H1 (cell line): ENCODE measurements around the gene P2RY8. TPM values are rescaled to one million over a fixed set of nuclear protein-coding genes. Genes with fewer than 3 reads are reported as not detected.

ENCODE experiments used
- CTCF ChIA-PET: fragments of 300-600 bp; sonication (Branson Sonifier 250); formaldehyde crosslinking; loops from one replicate; lab custom pipeline; 2021; ENCODE audit not compliant: partially characterized antibody; lab: Charles Lee
- POLR2A ChIA-PET: fragments of 300-600 bp; sonication (Branson Sonifier 250); formaldehyde crosslinking; loops from one replicate; lab custom pipeline; 2021; ENCODE audit warnings: inconsistent platforms; ENCODE audit not compliant: partially characterized antibody; lab: Charles Lee
- DNase-seq, 2 experiments: peaks; one replicate each; pipeline versions ENCODE4 v3.0.0 to v3.0.0-alpha.2; 2010 to 2022; ENCODE audit warnings: low spot score in 2 of 2, low read depth in 1 of 2, mixed read lengths in 1 of 2
- FAIRE-seq: peaks from 2 replicates; lab custom pipeline; 2011; peaks lifted over from hg19 to GRCh38; lab: Jason Lieb, UNC
- H2AFZ ChIP-seq: 2 replicates; pipeline ENCODE4 v1.8.1; 2012; ENCODE audit warnings: low read length, inconsistent platforms
- H2AK5ac ChIP-seq: 2 replicates; pipeline ENCODE4 v1.6.1; 2013; ENCODE audit warnings: low read depth, low read length
- H2BK120ac ChIP-seq: replicated peaks from 2 replicates; pipeline ENCODE3; 2013; ENCODE audit warnings: low read depth, low read length, inconsistent platforms
- H2BK12ac ChIP-seq: 2 replicates; pipeline ENCODE4 v1.6.1; 2013; ENCODE audit warnings: low read depth, low read length
- H2BK15ac ChIP-seq: 2 replicates; pipeline ENCODE4 v1.6.1; 2013; ENCODE audit warnings: low read length
- H2BK20ac ChIP-seq: 2 replicates; pipeline ENCODE4 v1.6.1; 2013; ENCODE audit warnings: low read length
- H2BK5ac ChIP-seq: 2 replicates; pipeline ENCODE4 v1.6.1; 2013; ENCODE audit warnings: low read depth, low read length
- H3K14ac ChIP-seq: 2 replicates; pipeline ENCODE4 v1.6.1; 2013; ENCODE audit warnings: inconsistent platforms; ENCODE audit not compliant: insufficient read length
- H3K18ac ChIP-seq: 2 replicates; pipeline ENCODE4 v1.6.1; 2013; ENCODE audit warnings: low read length; ENCODE audit errors: extremely low read depth
- H3K23ac ChIP-seq: 2 replicates; pipeline ENCODE4 v1.6.1; 2013; ENCODE audit warnings: inconsistent platforms; ENCODE audit not compliant: insufficient read length
- H3K23me2 ChIP-seq: 2 replicates; pipeline ENCODE4 v1.6.1; 2013; ENCODE audit warnings: low read depth, low read length
- H3K27ac ChIP-seq: 2 replicates; pipeline ENCODE4 v1.6.1; 2011; ENCODE audit warnings: low read depth, low read length, inconsistent platforms
- H3K27me3 ChIP-seq, 4 experiments: replicated peaks in 1 of 4; 1 replicate in 1 of 4; 2 replicates in 3 of 4; pipeline versions ENCODE4 v1.6.1 to v1.8.1; 2011 to 2013; ENCODE audit warnings: low read length in 3 of 4, mild to moderate bottlenecking in 3 of 4, inconsistent platforms in 2 of 4, mixed read lengths in 2 of 4, moderate library complexity in 1 of 4; ENCODE audit not compliant: control insufficient read depth in 3 of 4, insufficient read depth in 3 of 4; ENCODE audit errors: extremely low read depth in 1 of 4
- H3K36me3 ChIP-seq, 4 experiments: 2 replicates each; pipeline versions ENCODE4 v1.6.1 to v1.8.1; 2011 to 2013; ENCODE audit warnings: mild to moderate bottlenecking in 4 of 4, low read length in 3 of 4, moderate library complexity in 2 of 4, control low read depth in 1 of 4, inconsistent platforms in 1 of 4; ENCODE audit not compliant: insufficient read depth in 4 of 4, control insufficient read depth in 2 of 4
- H3K4ac ChIP-seq: replicated peaks from 2 replicates; pipeline ENCODE3; 2013; ENCODE audit warnings: low read length, low read depth, mixed read lengths, inconsistent platforms; ENCODE audit not compliant: insufficient read length
- H3K4me1 ChIP-seq, 4 experiments: replicated peaks in 1 of 4; 1 replicate in 1 of 4; 2 replicates in 3 of 4; pipeline versions ENCODE4 v1.6.1 to v1.8.1; 2011 to 2013; ENCODE audit warnings: low read length in 3 of 4, inconsistent platforms in 2 of 4, mixed read lengths in 1 of 4; ENCODE audit not compliant: insufficient read depth in 4 of 4, control insufficient read depth in 3 of 4
- H3K4me2 ChIP-seq, 2 experiments: 2 replicates each; pipeline versions ENCODE4 v1.6.1 to v1.8.1; 2011 to 2013; ENCODE audit warnings: low read depth in 2 of 2, low read length in 2 of 2, control low read depth in 1 of 2, inconsistent platforms in 1 of 2, mild to moderate bottlenecking in 1 of 2; ENCODE audit not compliant: insufficient read depth in 1 of 2
- H3K4me3 ChIP-seq, 4 experiments: fragments of 200-600, 300-600 bp in 1 of 4; sonication (generic), shearing (Covaris generic), sonication (Bioruptor Twin) in 1 of 4; 2 replicates each; pipeline versions ENCODE4 v1.5.1 to v1.8.1; 2011 to 2016; ENCODE audit warnings: low read length in 4 of 4, low read depth in 3 of 4, control low read depth in 2 of 4, inconsistent platforms in 2 of 4, mild to moderate bottlenecking in 2 of 4, mixed read lengths in 1 of 4, moderate library complexity in 1 of 4; ENCODE audit not compliant: insufficient read depth in 2 of 4; ENCODE audit errors: extremely low read depth in 1 of 4
- H3K56ac ChIP-seq: replicated peaks from 2 replicates; pipeline ENCODE3; 2013; ENCODE audit warnings: low read depth, mild to moderate bottlenecking, mixed read lengths, low read length, inconsistent platforms; ENCODE audit not compliant: insufficient read length
- H3K79me1 ChIP-seq: 2 replicates; pipeline ENCODE4 v1.6.1; 2013; ENCODE audit warnings: low read depth, low read length, control low read depth
- H3K79me2 ChIP-seq, 2 experiments: 2 replicates each; pipeline versions ENCODE4 v1.6.1 to v1.8.1; 2012 to 2013; ENCODE audit warnings: low read length in 2 of 2, mild to moderate bottlenecking in 2 of 2, inconsistent platforms in 1 of 2; ENCODE audit not compliant: insufficient read depth in 2 of 2, control insufficient read depth in 1 of 2
- H3K9ac ChIP-seq, 4 experiments: replicated peaks in 1 of 4; 1 replicate in 1 of 4; 2 replicates in 3 of 4; pipeline versions ENCODE4 v1.6.1 to v1.8.1; 2011 to 2013; ENCODE audit warnings: low read depth in 3 of 4, low read length in 3 of 4, control low read depth in 2 of 4, mild to moderate bottlenecking in 2 of 4, moderate library complexity in 2 of 4, inconsistent platforms in 1 of 4; ENCODE audit errors: extremely low read depth in 1 of 4
- H3K9me3 ChIP-seq, 2 experiments: 2 replicates each; pipeline versions ENCODE4 v1.6.1 to v1.8.1; 2012 to 2013; ENCODE audit warnings: mild to moderate bottlenecking in 2 of 2, moderate library complexity in 2 of 2, control low read depth in 1 of 2, inconsistent platforms in 1 of 2, low read depth in 1 of 2, low read length in 1 of 2, mixed read lengths in 1 of 2; ENCODE audit not compliant: insufficient read depth in 2 of 2
- H4K20me1 ChIP-seq, 2 experiments: replicated peaks in 1 of 2; 2 replicates each; pipeline versions ENCODE3 to v1.8.1; 2011 to 2013; ENCODE audit warnings: inconsistent platforms in 2 of 2, low read length in 2 of 2, mild to moderate bottlenecking in 1 of 2; ENCODE audit not compliant: insufficient read depth in 2 of 2, control insufficient read depth in 1 of 2
- H4K5ac ChIP-seq: 2 replicates; pipeline ENCODE4 v1.6.1; 2013; ENCODE audit warnings: low read length, low read depth, mixed read lengths, inconsistent platforms; ENCODE audit not compliant: insufficient read length
- H4K8ac ChIP-seq: 2 replicates; pipeline ENCODE4 v1.8.0; 2013; ENCODE audit warnings: mild to moderate bottlenecking, moderate library complexity, low read length, inconsistent platforms; ENCODE audit not compliant: insufficient read depth; ENCODE audit errors: extremely low read depth
- H4K91ac ChIP-seq: replicated peaks from 2 replicates; pipeline ENCODE3; 2013; ENCODE audit warnings: low read length, mixed read lengths, inconsistent platforms; ENCODE audit not compliant: insufficient read length
- CBX5 ChIP-seq: fragments of 300-800, 300-1000 bp; sonication (generic); IDR thresholded peaks from 2 replicates; pipeline ENCODE4 v1.7.1; 2016; ENCODE audit warnings: antibody characterized with exemption, low read length, low read depth
- EP300 ChIP-seq, 2 experiments: IDR thresholded peaks; 1 replicate in 1 of 2; 2 replicates in 1 of 2; pipeline ENCODE4 v1.6.1; 2011 to 2012; ENCODE audit warnings: low read depth in 2 of 2, low read length in 2 of 2, mild to moderate bottlenecking in 2 of 2, borderline replicate concordance in 1 of 2, inconsistent platforms in 1 of 2, moderate library complexity in 1 of 2
- HDAC2 ChIP-seq, 2 experiments: fragments of 300-600 bp in 1 of 2; sonication (generic) in 1 of 2; IDR thresholded peaks; 2 replicates each; pipeline ENCODE4 v1.6.1; 2011 to 2012; ENCODE audit warnings: low read depth in 2 of 2, low read length in 2 of 2, mild to moderate bottlenecking in 2 of 2, moderate library complexity in 2 of 2, borderline replicate concordance in 1 of 2, inconsistent platforms in 1 of 2
- KDM1A ChIP-seq: fragments of 200-600, 300-600 bp; sonication (generic); IDR thresholded peaks from 2 replicates; pipeline ENCODE4 v1.7.1; 2016; ENCODE audit warnings: mild to moderate bottlenecking, low read length, borderline replicate concordance
- POLR2AphosphoS5 ChIP-seq: IDR thresholded peaks from 2 replicates; pipeline ENCODE4 v1.6.1; 2011; ENCODE audit warnings: low read depth, low read length
- RNF2 ChIP-seq: fragments of 200-900, 300-1000 bp; sonication (generic); IDR thresholded peaks from 2 replicates; pipeline ENCODE4 v1.7.1; 2016; ENCODE audit warnings: borderline replicate concordance, low read depth, mild to moderate bottlenecking, antibody characterized with exemption, low read length; ENCODE audit not compliant: poor library complexity, severe bottlenecking; ENCODE audit errors: missing control alignments
- TAF7 ChIP-seq: optimal IDR thresholded peaks from 2 replicates; pipeline ENCODE3; 2011; ENCODE audit warnings: low read depth, mild to moderate bottlenecking, inconsistent platforms, low read length, moderate library complexity, borderline replicate concordance
- WGBS, 2 experiments: shearing (Covaris generic) in 1 of 2; methylation state at CpG; one replicate each; pipeline versions ENCODE4 v1.1.6 to v1.1.7; 2013 to 2015; ENCODE audit warnings: low lambda C conversion rate in 2 of 2, mixed read lengths in 2 of 2, inconsistent platforms in 1 of 2, low coverage in 1 of 2, missing lambda C conversion rate in 1 of 2; ENCODE audit not compliant: insufficient replicate concordance in 2 of 2, insufficient coverage in 1 of 2, insufficient read length in 1 of 2; ENCODE audit errors: extremely low coverage in 1 of 2, missing lambda C conversion rate in 1 of 2; 5-methylcytosine and 5-hydroxymethylcytosine counted together
- polyA plus RNA-seq, 7 experiments: library from polyadenylated mRNA; depleted of rRNA in 3 of 7; stranded (reverse) in 5 of 7; unstranded in 2 of 7; fragments of >200 nt in 5 of 7; fragments of 200-250 nt in 2 of 7; gene quantifications; 1 replicate in 5 of 7; 2 replicates in 1 of 7; 4 replicates in 1 of 7; pipeline versions ENCODE4 v1.2.1 to v1.2.3, GENCODE V29; 2011 to 2013; ENCODE audit warnings: missing spikeins in 2 of 7, mixed read lengths in 2 of 7
- total RNA-seq: library from RNA; stranded (reverse); fragmentation: NEBNext Ultra II Directional; extraction: Animal tissue kit (Norgen Biotek cat#: 25700); gene quantifications from 2 replicates; pipeline ENCODE4 v1.2.1, GENCODE V29; 2021

The P2RY8 gene
- total and polyA plus RNA-seq, 2 of the 8 experiments (the other 6 are each of a cell fraction or from before 2014, with no cell fraction given): 0.09 to 0.15 TPM

DNA sequence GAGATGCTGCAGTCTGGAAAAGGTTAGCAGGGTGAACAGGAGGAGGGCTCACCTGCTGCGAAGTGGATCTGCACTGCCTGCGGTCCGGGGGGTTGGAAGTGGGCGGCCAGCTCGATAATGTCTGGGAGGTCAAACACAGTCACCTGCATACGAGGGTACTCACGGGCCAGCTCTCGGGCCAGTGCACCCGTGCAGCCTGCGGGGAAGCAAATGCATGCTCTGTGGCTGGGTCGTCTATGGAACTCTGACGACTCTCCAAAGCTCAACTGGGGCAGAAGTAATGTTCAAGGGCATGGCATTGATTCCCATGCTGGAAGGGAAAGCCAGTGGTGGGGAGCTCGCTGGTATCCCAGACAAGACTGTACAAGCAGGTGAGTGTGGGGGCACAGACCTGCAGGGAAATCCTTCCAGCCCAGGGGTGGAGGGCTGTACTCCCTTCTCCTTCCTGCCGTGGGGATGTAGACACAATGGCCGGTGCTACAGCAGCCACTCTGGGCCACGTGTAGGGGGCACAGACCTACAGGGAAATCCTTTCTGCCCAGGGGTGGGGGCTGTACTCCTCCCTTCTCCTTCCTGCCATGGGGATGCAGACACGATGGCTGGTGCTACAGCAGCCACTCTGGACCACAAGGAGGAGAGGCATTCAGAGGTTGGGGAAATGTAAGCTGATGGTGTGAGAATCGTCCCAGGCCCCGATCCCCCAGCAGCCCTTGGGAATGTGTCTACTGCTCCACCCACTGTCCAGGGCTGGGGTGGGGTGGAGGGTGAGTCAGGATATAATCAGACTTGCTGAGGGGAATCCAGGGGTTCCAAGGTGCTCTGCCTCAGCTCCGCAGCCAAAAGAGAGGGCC is 118.8 kb downstream of the P2RY8 start:
- WGBS, 2 experiments: 85% methylated on average over 20 of the region's 20 CpGs; no CpG with 5 or more reads in 1 of the 2 experiments
- Histone ChIP-seq H4K91ac (no peak overlapping the region), H3K27me3 (no peaks in the 10 kb centered on the region), H3K56ac (no peak overlapping the region), H3K23me2 (0 out of 2 replicates have a peak, but pooled peaks cover 4% of the 10 kb centered on the region), H3K36me3 (peaks cover 38 to 73% (median 61%) of the 10 kb centered on the region in 4 experiments), H3K4ac (no peak overlapping the region), H4K8ac (no peak overlapping the region), H3K18ac (no peak overlapping the region), H3K9ac (no peak overlapping the region), H3K14ac (no peak overlapping the region), H3K9me3 (peaks cover 0 to 10% of the 10 kb centered on the region in 2 experiments; a peak in 1 of 4 replicates), H2BK5ac (no peak overlapping the region), H2BK20ac (no peak overlapping the region), H4K5ac (no peak overlapping the region), H2AFZ (no peak overlapping the region), H3K79me2 (no peaks in the 10 kb centered on the region; a peak in 1 of 4 replicates), H3K4me3 (no peak overlapping the region), H2AK5ac (no peak overlapping the region), H3K23ac (no peak overlapping the region), H3K79me1 (peaks cover 2% of the 10 kb centered on the region), H2BK12ac (no peak overlapping the region), H3K27ac (no peak overlapping the region), H2BK120ac (no peak overlapping the region), H3K4me2 (no peak overlapping the region), H4K20me1 (peaks cover 6 to 26% of the 10 kb centered on the region in 2 experiments), H2BK15ac (no peak overlapping the region), H3K4me1 (no peaks in the 10 kb centered on the region)
- ChIA-PET POLR2A (no interaction called here), CTCF (no interaction called here)
- TF ChIP-seq KDM1A (peak; percentile 95), EP300 (IDR thresholded peaks at IDR 0.05; ENCODE audit: borderline replicate concordance in 1 of 2, low read depth in 2 of 2, low read length in 2 of 2) (no peak), TAF7 (peak; percentile 7), RNF2 (no peak), POLR2AphosphoS5 (peak; percentile 75; the same call in 1 of the 2 replicates), HDAC2 (IDR thresholded peaks at IDR 0.05; ENCODE audit: borderline replicate concordance in 1 of 2, low read depth in 2 of 2, low read length in 2 of 2) (peak in 1 of 2 experiments; percentile 67; a peak in 1 of 4 replicates), CBX5 (no peak)
- no peak for FAIRE-seq
- DNase-seq: no peak
